Stimulated activated CD8-positive, alpha-beta memory T cell treated with anti-CD3 and anti-CD28 coated beads, Interleukin-15, amount 100 ng/mL, for 48 hours (primary cell): Measurements from ENCODE around the gene MTHFD2.
A peak's percentile ranks its signal among the peaks of the same experiment; 100 is the strongest.
"Not testable (repeated sequence)": the region's sequence is repeated elsewhere in the genome, so short reads cannot be mapped to it uniquely, and the experiment has no call there.

ENCODE experiments used
- DNase-seq, 2 donors: peaks; one replicate each; pipeline ENCODE4 v3.0.0-alpha.2; 2020; ENCODE audit warnings: low read depth in 2 of 2

MTHFD2 gene

GRCh38 chr2:74198461-74199274, at the start of gene MTHFD2:
TSS of gene MTHFD2 (plus strand) at chr2:74198615. CDS start at chr2:74198642, 27 bp downstream.
- DNase-seq = peak; percentile 89 to 90

- no peak for DNase-seq
These were observed 49.2 kb upstream of the MTHFD2 start for GRCh38 chr2:74149247-74149525.

- DNase-seq = no peak
These were observed 48.7 kb upstream of the MTHFD2 start for GRCh38 chr2:74149570-74150319.

DNA sequence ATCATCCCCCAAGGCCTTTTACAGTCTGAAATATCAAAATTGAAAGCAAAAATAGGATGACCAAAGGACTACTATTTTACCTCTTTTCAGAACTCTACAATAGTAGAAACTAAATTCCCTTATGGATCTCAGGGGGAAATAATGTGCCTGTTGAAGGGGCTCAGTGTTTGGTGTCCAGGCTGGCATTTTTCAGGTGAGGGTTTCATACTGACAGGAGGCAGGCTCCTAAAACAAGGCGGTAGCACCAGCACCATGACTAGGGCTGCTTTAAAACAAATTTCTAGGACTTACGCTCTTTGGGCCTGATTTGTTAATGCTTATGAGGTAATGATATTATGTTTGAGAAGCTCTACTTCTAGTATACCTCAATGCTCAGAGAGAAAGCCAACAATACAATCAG, 45.5 kb upstream of the MTHFD2 start:
- DNase-seq = no peak

DNA sequence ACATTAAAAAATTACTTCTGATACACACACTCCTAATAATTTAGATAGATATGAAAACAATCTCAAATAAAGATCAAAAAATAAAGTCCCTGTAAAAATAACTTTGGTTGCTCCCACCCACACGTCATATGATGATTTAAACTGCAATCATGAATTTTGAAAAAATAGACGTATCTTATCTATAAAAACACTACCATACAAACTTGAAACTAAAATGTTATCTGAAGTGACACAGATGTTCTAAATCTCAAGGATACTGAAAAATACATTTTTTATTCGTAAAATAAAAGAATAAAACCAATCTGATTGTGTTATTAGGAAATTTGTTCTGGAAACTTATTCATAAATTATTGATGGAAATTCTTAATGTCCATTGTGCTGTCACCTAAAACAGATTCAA, 42.6 kb upstream of the MTHFD2 start:
- DNase-seq = no peak

DNA sequence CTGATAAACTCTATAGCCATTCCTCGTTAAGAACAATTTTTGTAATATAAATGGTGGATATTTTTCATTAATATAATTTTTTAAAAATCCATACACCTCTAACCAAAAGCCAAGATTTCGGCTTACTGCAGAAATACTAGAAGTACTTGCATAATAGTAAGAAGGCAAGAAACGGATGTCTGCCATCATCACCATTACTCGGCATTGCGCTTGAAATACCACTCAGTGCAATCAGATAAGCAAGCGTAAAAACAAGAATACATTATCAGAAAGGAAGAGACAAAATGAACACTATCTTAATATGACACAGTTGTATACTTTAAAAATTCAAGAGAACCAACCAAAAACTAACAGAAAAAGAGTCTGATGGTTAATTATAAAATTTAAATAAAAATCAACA, 35.5 kb upstream of the MTHFD2 start:
- no peak for DNase-seq

DNA sequence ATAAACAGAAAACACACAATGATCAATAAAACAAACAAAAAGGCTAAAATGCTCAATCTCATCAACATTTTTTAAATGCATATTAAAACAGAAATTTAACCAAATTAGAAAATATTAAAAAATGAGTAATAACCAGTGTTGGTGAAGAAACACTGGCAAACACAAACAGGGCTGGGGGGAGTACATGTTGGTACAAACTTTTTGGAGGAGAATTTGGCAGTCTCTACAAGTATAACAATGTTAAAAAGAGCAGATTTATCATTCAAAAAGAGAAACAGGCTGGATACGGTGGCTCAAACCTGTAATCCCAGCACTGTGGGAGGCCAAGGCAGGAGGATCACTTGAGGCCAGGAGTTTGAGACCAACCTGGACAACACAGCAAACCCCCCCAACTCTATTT, 33.7 kb upstream of the MTHFD2 start:
- DNase-seq = no peak

- no peak for DNase-seq
These were observed 29.7 kb upstream of the MTHFD2 start for GRCh38 chr2:74168739-74169138.

GRCh38 chr2:74174909-74175308, 23.5 kb upstream of the MTHFD2 start:
- DNase-seq = no peak

DNA sequence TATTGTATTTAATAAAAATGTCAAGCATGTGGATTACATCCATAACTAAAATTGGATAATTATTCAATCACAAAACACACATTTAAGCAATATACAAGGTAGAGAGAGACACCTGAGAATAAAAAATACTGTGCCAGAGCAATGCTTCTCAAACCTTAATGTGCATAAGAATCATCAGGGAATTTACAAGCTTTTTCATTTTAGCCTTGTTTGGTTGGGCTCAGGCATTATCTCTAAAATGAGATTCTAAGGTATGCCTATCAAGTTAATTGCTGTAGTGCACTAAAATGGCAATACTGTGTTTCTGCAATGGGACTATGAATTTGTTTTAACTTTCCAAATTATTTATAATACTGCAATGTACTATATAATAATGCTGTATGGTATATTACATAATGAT, 20.7 kb upstream of the MTHFD2 start:
- DNase-seq = no peak

GRCh38 chr2:74178211-74179062, 20.0 kb upstream of the MTHFD2 start, which contains the start of gene MOB1A:
TSS of gene MOB1A (minus strand) at chr2:74178879. CDS start at chr2:74178674, 205 bp downstream.
- peak; percentile 95 to 98 for DNase-seq

DNA sequence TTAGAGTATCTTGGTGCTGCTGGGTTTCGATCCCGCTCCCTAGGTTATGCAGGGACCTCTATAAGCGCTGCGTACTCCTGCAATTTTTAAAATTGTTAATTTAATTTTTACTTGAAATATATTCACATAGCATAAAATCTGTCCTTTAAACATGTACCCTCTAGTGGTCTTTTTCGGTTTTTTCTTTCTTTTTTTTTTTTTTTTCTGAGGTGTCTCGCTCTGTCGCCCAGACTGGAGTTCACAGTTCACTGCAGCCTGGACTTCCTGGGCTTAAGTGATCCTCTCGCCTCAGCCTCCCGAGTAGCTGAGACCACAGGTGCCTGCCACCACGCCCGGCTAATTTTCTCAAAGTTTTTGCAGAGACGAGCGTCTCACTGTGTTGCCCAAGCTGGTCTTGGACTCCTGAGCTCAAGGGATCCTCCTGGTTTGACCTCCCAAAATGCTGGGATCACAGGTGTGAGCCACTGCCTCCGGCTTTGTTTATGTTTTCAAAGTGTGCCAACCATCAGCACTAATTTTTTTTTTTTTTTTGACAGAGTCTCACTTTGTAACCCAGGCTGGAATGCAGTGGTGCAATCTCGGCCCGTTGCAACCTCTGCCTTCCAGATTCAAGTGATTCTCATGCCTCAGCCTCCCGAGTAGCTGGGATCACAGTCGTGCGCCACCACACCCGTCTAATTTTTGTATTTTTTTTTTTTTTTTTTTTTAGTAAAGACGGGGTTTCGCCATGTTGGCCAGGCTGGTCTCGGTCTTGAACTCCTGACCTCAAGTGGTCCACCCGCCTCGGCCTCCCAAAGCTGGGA, 19.2 kb upstream of the MTHFD2 start:
- DNase-seq = no peak

GRCh38 chr2:74181739-74182138, 16.7 kb upstream of the MTHFD2 start:
- no peak for DNase-seq

DNA sequence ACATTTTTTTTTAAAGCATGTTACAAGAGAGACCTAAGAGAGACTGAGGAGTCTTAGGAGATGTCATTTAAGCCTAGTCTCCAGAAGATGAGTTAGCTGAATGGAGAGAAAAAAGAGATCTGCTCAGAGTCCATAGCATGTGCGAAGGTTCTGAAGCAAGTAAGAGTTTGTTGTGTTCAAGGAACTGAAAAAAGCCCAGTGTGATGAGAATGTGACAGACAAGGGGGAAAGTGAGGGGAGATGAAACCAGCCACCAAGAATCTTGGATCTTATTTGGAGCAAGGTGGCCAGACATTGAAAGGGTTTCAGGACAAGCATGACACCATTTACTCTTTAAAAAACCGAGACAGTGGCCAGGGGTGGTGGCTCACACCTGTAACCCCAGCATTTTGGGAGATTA, 14.5 kb upstream of the MTHFD2 start:
- no peak for DNase-seq

GRCh38 chr2:74186038-74186437, 12.4 kb upstream of the MTHFD2 start:
- no peak for DNase-seq

DNA sequence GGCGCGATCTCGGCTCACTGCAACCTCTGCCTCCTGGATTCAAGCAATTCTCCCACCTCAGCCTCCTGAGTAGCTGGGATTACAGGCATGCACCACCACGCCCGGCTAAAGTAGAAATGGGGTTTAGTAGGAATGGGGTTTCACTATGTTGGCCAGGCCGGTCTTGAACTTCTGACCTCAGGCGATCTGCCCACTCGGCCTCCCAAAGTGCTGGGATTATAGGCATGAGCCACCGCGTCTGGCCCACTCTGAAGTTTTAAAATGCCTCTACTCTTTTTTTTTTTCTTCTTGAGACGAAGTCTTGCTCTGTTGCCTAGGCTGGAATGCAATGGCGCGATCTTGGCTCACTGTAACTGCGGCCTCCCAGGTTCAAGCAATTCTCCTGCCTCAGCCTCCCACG, 11.7 kb upstream of the MTHFD2 start:
- not testable (repeated sequence) for DNase-seq

- no peak for DNase-seq
These were observed 10.3 kb upstream of the MTHFD2 start for GRCh38 chr2:74188018-74188601.

DNA sequence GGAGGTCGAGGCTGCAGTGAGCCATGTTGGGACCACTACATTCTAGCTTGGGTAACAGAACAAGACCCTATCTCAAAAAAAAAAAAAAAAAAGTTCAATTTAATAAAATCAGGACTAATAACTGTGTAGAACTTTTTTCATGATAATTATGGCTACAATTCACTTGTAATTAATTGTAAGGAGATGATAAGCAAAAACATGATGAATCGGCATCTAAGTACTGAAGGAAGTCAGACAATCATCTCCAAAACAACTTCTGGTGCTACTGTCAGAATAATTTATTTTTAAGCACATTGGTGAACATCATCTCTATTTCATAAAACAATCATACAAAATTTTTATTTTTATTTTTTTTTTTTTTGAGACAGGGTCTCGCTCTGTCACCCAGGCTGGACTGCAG, 9.7 kb upstream of the MTHFD2 start:
- DNase-seq = no peak

GRCh38 chr2:74191596-74192380, 6.6 kb upstream of the MTHFD2 start:
- no peak for DNase-seq

GRCh38 chr2:74194799-74195198, 3.6 kb upstream of the MTHFD2 start:
- no peak for DNase-seq
